Measurements from ENCODE around the gene NOXA1.
"Not testable (repeated sequence)": the region's sequence is repeated elsewhere in the genome, so short reads cannot be mapped to it uniquely, and the experiment has no call there.

NOXA1 gene

GRCh38 chr9:137464291-137464999 is 41.3 kb downstream of the NOXA1 start:
- no peak for DNase-seq (ENCODE audit: low read depth in 1 of 2, low spot score in 1 of 2)

GRCh38 chr9:137465000-137465719 is 42.0 kb downstream of the NOXA1 start:
- DNase-seq (ENCODE audit: low read depth in 1 of 2, low spot score in 1 of 2), result no peak

DNA sequence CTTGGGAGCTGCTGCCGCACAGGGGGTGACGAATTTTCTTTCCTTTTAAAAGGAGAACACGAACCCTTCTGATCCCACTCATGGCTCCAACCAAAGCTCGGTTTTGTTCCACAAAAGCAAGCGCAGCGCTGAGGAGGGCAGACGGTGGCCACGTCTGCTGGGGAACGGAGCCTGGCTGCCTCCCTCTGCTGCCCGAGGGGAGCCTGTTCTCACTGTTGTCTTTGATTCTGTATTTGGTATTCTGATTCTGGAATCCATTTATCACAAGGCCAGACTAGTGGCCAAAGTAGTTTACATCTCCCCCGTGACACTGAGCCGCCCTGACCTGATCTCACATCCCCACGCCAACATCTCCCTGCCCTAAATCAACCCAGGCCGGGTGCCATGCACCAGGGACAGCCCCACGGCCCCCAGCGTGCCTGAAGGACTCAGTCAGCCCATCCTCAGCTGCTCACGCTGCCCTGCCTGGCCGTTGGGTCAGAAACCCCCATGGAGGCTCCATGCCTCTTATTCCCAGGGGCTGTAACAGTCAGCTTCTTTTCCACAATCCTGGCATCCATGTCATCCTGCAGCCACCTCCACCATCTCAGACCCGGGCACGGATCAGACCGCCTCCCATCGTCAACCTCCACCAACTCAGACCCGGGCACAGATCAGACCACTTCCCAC is 42.7 kb downstream of the NOXA1 start:
- no peak for DNase-seq (ENCODE audit: low read depth in 1 of 2, low spot score in 1 of 2)

DNA sequence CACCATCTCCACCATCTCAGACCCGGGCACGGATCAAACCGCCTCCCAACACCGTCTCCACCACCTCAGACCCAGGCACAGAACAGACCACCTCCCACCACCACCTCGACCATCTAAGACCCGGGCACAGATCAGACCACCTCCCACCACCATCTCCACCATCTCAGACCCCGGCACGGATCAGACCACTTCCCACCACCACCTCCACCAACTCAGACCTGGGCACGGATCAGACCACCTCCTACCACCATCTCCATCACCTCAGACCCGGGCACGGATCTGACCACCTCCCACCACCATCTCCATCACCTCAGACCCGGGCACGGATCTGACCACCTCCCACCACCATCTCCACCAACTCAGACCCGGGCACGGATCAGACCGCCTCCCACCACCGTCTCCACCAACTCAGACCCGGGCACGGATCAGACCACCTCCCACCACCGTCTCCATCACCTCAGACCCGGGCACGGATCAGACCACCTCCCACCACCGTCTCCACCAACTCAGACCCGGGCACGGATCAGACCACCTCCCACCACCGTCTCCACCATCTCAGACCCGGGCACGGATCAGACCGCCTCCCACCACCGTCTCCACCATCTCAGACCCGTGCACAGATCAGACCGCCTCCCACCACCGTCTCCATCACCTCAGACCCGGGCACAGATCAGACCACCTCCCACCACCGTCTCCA is 43.3 kb downstream of the NOXA1 start:
- not testable (repeated sequence) for DNase-seq (ENCODE audit: low read depth in 1 of 2, low spot score in 1 of 2)

GRCh38 chr9:137467161-137467581 is 44.0 kb downstream of the NOXA1 start:
- DNase-seq (ENCODE audit: low read depth in 1 of 2, low spot score in 1 of 2), result no peak

DNA sequence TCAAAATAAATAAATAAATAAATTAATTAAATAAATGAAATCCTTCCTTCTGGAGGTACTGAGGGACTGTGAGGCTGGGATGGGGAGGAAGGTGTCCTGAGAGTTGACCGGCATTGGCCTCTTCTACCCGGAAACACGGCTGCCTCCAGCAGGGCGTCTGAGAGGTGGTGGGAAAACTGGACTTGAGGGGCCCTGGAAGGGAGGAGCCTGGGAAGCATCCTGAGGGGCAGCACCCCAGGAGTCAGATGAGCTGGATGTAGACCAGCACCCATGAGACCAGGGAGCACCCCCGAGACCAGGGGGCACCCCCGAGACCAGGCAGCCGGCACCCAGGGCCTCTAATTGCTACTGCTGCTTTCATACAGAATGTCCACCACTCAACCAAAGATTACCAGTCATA is 44.7 kb downstream of the NOXA1 start:
- DNase-seq (ENCODE audit: low read depth in 1 of 2, low spot score in 1 of 2), result no peak

DNA sequence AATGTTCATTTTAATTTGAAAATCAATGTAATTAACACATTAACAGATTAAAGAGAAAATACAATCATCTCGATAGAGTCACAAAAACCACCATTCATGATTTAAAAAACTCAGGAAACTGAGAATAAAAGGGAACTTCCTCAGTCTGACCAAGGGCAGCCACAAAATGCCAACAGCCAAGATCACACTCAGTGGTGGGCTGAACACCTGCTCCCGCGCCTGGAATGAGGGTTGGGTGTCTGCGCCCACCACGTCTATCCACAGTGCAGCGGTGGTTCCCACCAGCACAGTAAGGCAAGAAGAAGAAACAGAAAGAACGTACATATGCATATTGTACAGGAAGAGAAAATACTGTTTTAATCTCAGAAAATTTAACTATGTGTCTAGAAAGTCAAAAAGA is 47.6 kb downstream of the NOXA1 start:
- DNase-seq (ENCODE audit: low read depth in 1 of 2, low spot score in 1 of 2), result no peak

DNA sequence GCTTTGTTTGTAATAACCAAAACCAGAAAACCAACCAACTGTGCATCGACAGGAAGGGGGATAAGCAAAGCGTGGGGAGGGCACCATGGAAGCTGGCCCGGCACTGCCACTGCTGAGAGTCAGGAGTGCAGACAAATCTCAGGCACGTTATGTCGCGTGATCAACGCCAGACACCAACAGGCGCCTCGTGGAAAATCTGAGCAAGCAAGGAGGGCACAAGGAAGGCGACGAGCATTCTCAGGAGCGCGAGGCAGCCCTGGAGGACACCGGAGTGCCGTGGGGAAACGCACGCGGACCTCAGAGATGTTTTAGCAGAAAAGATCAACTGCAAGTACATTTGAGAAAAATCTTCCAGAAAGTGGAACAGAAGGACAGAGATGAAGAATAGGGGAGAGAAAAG is 51.1 kb downstream of the NOXA1 start:
- no peak for DNase-seq (ENCODE audit: low read depth in 1 of 2, low spot score in 1 of 2)

- DNase-seq (ENCODE audit: low read depth in 1 of 2, low spot score in 1 of 2), result no peak
These were observed 52.5 kb downstream of the NOXA1 start for GRCh38 chr9:137475666-137476065.

- no peak for DNase-seq (ENCODE audit: low read depth in 1 of 2, low spot score in 1 of 2)
These were observed 53.7 kb downstream of the NOXA1 start for GRCh38 chr9:137476856-137477255.

- DNase-seq (ENCODE audit: low read depth in 1 of 2, low spot score in 1 of 2), result no peak
These were observed 54.8 kb downstream of the NOXA1 start for GRCh38 chr9:137477778-137478612.

- no peak for DNase-seq (ENCODE audit: low read depth in 1 of 2, low spot score in 1 of 2)
These were observed 55.4 kb downstream of the NOXA1 start for GRCh38 chr9:137478613-137478961.

DNA sequence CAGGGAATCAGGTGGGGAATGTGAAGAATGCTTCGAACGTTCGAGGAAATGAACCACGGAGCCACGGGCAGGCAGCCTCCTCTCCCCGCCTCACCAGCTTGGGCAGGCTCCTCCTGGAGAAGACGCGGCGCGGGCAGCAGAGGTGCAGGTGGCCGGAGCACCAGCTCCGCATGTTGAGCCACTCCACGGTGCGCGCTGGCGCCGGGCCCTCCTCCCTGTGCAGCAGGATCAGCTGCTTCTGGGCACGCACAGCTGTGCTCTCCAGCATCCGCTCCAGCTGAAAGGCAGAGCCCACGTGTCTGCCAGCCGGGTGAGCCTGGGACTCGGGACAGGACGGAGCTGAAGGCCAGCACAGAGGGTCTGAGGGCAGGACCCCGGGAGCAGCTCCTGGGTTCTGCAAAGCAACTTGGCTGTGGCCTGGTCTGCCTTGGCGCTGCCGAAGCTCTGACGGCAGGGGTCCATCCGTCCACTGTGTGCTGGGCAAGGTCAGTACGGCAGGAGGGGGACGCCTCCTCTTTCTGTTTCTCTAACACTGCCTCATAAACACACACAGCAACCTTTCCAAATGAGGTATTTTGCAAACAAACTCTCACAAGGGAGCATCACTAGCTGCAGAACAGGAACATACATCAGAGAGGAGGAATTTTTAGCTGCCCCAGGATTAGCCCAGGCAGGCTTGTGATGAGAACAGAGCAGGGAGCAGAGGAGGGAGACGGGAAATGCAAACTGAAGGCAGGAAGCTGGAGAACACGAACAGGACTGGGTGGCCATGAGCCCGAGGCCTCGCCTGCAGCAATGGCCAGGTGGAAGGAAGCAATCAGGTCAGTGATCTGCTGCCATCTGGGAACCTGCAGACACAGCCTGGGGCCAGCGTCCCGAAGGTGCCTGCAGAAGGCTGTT is 56.0 kb downstream of the NOXA1 start:
- no peak for DNase-seq (ENCODE audit: low read depth in 1 of 2, low spot score in 1 of 2)

GRCh38 chr9:137479892-137480685 is 56.9 kb downstream of the NOXA1 start:
- no peak for DNase-seq (ENCODE audit: low read depth in 1 of 2, low spot score in 1 of 2)

GRCh38 chr9:137480686-137481683 is 57.8 kb downstream of the NOXA1 start:
- no peak for DNase-seq (ENCODE audit: low read depth in 1 of 2, low spot score in 1 of 2)

- DNase-seq (ENCODE audit: low read depth in 1 of 2, low spot score in 1 of 2), result no peak
These were observed 59.0 kb downstream of the NOXA1 start for GRCh38 chr9:137482094-137482781.

Measured in activated T-helper 1 cell treated with anti-CD3 and anti-CD28 coated beads, Interleukin-2, amount 50 U/mL, for 16 hours (primary cell).